ENCODE data around the gene UCK1.

GRCh38 chr9:131522257-131523085 lies 8.6 kb downstream of the UCK1 start:
- TF ChIP-seq EZH2 (IDR thresholded peaks at IDR 0.05) (no peak), CTCF (IDR thresholded peaks at IDR 0.05) (no peak)
